C4-2B (cell line): ENCODE data around the gene MED25.

ENCODE experiments used
- ZFX ChIP-seq: fragments of 450-650 bp; IDR thresholded peaks from 2 replicates; pipeline ENCODE4 v1.6.1; 2017
- TF ChIP-seq, protein P1 (sequence below): fragments of 450-650 bp; conservative IDR thresholded peaks from 2 replicates; pipeline ENCODE4 v1.5.1; 2017; ENCODE audit warnings: mild to moderate bottlenecking

DNA sequence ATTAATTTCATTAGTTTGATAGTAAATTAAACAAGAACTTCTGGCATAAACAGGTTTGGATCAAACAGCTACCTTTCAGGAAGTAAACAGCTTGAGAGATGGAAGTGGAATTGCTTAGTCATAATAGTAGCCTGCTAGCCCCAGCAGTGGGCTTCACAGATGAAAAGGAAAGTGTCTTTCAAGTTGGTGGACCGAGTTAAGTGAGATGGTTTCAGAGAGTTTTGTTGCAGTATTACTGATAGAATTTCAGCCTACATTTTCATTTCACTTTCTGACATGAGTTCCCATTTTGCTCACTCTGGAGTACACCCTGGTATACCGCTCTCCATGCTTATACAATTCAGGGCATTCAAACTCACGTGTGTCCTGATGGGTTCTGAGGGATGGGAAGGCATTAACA, 30.8 kb downstream of the MED25 start:
- TF ChIP-seq, protein P1, sequence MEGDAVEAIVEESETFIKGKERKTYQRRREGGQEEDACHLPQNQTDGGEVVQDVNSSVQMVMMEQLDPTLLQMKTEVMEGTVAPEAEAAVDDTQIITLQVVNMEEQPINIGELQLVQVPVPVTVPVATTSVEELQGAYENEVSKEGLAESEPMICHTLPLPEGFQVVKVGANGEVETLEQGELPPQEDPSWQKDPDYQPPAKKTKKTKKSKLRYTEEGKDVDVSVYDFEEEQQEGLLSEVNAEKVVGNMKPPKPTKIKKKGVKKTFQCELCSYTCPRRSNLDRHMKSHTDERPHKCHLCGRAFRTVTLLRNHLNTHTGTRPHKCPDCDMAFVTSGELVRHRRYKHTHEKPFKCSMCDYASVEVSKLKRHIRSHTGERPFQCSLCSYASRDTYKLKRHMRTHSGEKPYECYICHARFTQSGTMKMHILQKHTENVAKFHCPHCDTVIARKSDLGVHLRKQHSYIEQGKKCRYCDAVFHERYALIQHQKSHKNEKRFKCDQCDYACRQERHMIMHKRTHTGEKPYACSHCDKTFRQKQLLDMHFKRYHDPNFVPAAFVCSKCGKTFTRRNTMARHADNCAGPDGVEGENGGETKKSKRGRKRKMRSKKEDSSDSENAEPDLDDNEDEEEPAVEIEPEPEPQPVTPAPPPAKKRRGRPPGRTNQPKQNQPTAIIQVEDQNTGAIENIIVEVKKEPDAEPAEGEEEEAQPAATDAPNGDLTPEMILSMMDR = no peak
- no peak for TF ChIP-seq ZFX
